D721Med (cell line): Measurements from ENCODE around the gene MAP1LC3B.
"Not testable (repeated sequence)": the region's sequence is repeated elsewhere in the genome, so short reads cannot be mapped to it uniquely, and the experiment has no call there.

Experiments used
- DNase-seq: peaks from one replicate; pipeline ENCODE4 v3.0.0; 2011; ENCODE audit warnings: low spot score; ENCODE audit not compliant: insufficient read length
- FAIRE-seq: peaks from 2 replicates; lab custom pipeline; 2011; peaks lifted over from hg19 to GRCh38; lab: Jason Lieb, UNC
- TF ChIP-seq, protein P1 (sequence below): IDR thresholded peaks from 2 replicates; pipeline ENCODE4 v1.5.1; 2012; ENCODE audit warnings: mild to moderate bottlenecking, control low read depth; ENCODE audit not compliant: insufficient read depth; ENCODE audit errors: missing control alignments

Gene MAP1LC3B

DNA sequence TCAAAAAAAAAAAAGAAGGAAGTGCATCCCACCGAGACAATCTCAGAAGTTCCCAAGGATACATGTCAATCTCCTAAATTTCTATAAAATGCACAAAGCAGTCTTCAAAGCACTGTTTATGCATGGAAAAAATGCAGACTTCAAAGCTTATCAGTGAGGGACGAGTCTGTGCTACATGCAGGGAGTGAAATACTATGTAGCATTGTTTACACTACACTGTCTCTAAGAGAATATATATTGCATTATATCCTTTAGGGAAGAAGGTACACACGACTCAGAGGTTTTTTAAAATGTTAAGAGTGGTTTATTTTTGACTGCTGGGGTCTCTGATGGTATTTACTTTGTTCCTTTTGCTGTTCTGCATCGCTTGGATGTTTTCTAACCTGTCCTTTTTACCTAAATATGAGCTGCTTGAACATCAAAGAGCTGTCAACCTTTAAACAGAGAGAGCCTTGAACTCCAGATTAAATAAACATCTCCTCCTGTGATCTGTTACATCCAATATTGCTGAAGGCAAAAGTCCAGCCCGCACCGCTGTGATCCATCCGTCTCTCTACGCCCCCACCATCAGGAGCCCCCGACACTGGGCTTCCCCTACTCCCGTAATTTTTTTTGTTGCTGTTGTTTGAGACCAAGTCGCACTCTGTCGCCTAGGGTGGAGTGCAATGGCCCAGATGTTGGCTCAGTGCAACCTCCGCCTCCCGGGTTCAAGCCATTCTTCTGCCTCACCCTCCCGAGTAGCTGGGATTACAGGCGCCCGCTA, 9.9 kb upstream of the MAP1LC3B start:
- TF ChIP-seq, protein P1, sequence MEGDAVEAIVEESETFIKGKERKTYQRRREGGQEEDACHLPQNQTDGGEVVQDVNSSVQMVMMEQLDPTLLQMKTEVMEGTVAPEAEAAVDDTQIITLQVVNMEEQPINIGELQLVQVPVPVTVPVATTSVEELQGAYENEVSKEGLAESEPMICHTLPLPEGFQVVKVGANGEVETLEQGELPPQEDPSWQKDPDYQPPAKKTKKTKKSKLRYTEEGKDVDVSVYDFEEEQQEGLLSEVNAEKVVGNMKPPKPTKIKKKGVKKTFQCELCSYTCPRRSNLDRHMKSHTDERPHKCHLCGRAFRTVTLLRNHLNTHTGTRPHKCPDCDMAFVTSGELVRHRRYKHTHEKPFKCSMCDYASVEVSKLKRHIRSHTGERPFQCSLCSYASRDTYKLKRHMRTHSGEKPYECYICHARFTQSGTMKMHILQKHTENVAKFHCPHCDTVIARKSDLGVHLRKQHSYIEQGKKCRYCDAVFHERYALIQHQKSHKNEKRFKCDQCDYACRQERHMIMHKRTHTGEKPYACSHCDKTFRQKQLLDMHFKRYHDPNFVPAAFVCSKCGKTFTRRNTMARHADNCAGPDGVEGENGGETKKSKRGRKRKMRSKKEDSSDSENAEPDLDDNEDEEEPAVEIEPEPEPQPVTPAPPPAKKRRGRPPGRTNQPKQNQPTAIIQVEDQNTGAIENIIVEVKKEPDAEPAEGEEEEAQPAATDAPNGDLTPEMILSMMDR = no peak
- DNase-seq = no peak
- no peak for FAIRE-seq

DNA sequence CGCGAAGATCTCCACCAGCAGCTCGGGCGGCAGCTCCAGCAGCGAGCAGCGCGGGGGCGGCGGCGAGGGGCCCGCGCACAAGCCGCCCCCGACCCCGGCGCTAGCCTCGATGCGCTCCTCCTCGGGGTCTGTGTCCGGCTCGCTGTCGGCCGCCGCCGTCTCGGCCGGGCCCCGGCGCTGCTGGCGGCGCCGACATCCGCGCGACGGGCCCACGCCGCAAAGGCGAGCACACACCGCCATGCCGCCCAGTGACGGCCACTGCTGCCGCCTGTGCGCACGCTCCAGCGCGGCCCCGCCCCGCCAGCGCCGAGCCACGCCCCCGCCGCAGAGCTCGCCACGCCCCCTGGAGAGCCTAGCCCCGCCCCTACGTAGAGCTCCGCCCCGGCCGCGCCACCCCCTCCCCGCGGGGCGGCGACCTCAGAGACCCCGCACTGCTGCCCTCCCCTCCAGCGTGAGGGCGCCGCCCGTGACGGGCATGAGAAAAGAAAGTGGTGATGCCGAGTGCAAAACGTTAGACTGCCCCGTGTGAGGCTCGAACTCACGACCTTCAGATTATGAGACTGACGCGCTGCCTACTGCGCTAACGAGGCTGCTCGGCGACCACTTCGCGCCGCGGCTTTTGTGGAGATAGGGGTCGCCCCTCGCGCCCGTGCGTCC, 8.5 kb upstream of the MAP1LC3B start, which contains the start of gene FBXO31:
FBXO31 (minus strand) TSS at position 272 of the 657 bp plus-strand sequence; CDS start at position 240, 32 bp downstream.
- FAIRE-seq = no peak
- no peak for DNase-seq
- TF ChIP-seq, protein P1 = peak; percentile 4

DNA sequence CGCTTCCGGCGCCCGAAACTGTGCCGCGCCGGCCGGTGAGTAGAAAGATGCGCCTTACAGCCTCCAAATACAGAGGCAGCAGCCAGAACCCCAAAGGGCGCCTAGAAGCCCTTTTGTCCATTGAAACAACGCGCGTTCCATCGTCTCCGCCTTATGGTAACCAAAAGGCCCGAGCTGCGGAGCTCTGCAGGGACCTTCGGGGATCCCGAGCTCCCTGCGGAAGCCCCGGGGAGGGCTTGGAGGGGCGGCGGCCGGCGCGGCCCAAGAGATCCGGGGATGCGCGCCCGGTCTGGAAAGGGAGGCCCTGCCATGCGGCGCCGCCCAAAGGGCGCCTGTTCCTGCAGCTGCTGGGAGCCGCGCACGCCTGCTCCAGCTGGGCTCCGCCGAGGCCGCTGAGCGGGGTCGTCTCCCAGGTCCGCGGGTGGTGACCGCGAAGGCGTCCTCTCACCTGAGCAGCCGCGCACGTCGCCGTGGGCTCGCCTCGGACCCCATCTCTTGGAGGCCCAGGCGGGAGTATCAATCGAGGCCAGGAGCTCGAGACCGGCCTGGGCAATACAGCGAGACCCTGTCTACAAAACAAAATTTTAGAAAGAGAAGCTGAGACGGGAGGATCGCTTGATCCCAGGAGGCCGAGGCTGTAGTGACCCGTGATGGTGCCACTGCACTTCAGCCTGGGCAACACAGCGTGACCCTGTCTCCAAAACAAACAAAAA, 7.8 kb upstream of the MAP1LC3B start:
- TF ChIP-seq, protein P1 = no peak
- no peak for FAIRE-seq
- DNase-seq = no peak

DNA sequence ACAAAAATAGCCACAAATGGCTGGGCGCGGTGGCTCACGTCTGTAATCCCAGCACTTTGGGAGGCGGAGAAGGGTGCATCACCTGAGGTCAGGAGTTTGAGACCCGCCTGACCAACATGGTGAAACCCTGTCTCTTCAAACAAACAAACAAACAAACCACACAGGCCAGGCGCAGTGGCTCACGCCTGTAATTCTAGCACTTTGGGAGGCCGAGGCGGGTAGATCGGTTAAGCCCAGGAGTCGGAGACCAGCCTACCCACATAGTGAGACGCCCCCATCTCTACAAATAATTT, 7.3 kb upstream of the MAP1LC3B start:
- FAIRE-seq, DNase-seq: not testable (repeated sequence)

DNA sequence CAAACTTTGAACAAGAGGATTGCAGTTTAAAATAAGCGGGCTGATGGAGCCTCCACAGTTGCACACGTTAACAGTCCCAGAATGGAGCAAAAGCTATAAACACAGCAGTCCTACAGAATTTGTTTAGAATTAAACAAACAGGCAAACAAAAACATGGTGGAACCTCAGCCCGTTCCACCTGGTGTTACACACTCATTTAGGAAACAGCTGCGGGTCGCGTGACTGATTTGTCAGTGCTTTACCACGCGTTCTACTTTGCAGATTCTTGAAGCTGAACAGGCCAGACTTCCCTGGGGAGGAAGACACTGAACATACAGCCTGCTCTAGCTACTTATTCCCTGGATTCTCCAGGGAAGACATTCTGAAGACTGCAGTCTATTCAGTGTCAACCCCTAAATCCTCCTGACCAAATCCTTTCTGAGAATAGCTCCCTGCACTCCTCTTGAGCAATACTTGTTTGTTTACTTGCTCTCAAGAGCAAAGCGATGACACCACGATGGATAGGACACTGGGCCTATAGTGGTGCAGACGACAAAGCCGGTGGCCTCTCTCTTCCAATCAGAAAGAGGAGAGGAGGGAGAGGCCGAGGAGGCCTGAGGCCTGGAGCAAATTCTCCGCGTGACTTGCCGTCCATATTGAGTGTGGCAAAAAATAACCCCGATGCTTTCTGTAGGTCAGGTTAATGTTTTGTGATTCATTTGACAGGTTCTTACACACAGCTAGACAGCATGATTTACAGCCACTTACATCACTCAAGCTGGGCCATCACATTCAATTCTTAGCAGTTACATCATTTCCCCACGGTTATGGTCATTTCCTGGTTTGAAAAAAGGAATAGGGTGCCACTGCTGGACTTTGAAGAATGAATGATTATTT, 4.0 kb upstream of the MAP1LC3B start:
- DNase-seq (peak; percentile 58), FAIRE-seq (no peak)
- TF ChIP-seq, protein P1 = no peak

DNA sequence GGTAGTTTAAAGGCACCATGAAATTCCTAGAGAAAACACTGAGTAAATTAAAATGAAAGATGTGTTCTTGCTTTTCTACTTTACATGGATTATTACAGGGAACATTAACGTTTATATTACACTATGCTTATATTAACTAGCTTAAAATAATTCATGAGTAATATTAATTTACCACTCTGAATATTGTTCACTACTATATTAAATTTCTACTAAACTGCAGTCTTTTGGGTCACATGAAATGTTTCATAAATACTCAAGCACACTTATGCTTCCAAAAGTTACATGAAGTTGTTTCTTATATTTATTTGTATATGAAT, 3.4 kb upstream of the MAP1LC3B start:
- TF ChIP-seq, protein P1 = no peak
- DNase-seq = no peak
- no peak for FAIRE-seq

DNA sequence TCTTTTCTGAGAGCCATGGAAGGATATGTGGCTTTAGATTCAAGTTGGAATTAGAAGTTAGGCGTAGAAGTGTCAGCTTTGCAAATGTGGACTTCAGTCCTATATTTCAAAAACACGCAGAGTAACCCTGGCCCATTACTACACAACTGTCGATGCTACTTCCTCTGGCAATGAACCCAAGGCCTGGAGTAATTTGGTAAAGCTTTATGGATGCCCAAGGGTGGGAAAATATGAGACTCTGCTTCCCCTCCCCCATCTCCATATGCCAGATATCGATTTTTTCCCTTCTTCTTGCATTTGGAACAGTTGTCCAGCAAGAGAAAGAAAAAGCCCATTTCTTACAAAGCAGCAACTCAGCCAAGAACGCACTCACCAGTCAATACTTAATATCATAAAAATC, 2.9 kb upstream of the MAP1LC3B start:
- DNase-seq (no peak), FAIRE-seq (no peak)
- TF ChIP-seq, protein P1 = no peak

DNA sequence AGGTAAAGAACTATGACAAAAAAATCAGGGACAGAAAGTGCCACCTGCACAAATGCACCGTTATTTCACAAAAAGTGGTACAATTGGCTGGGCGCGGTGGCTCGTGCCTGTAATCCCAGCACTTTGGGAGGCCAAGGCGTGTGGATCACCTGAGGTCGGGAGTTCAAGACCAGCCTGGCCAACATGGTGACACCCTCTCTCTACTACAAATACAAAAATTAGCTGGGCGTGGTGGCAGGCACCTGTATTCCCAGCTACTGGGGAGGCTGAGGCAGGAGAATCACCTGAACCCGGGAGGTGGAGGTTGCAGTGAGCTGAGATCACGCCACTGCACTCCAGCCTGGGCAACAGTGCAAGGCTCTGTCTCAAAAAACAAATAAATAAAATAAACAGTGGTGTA, 2.2 kb upstream of the MAP1LC3B start:
- DNase-seq, FAIRE-seq: not testable (repeated sequence)
